Measurements from ENCODE around the gene SLC7A1.

Gene SLC7A1

GRCh38 chr13:29597706-29598105 lies 2.2 kb upstream of the SLC7A1 start:
- Histone ChIP-seq H3K27ac (ENCODE audit: low read depth, low read length) (no peak overlapping the region), H3K36me3 (ENCODE audit: insufficient read depth, low read length) (no peaks in the 10 kb centered on the region), H3K4me1 (ENCODE audit: insufficient read depth, low read length) (peaks cover 8% of the 10 kb centered on the region; the same call in 1 of the 2 replicates), H3K9ac (ENCODE audit: low read depth, low read length) (no peak overlapping the region), H3K27me3 (ENCODE audit: insufficient read depth, low read length) (peaks cover 15% of the 10 kb centered on the region), H3K4me3 (ENCODE audit: low read length) (no peak overlapping the region), H3K9me3 (ENCODE audit: insufficient read depth, low read depth, low read length) (no peaks in the 10 kb centered on the region)
- WGBS: 89% methylated on average over 1 of the region's 3 CpGs

- Histone ChIP-seq H3K27me3 (ENCODE audit: insufficient read depth, low read length) (peaks cover 15% of the 10 kb centered on the region), H3K36me3 (ENCODE audit: insufficient read depth, low read length) (no peaks in the 10 kb centered on the region), H3K4me3 (ENCODE audit: low read length) (no peak overlapping the region), H3K27ac (ENCODE audit: low read depth, low read length) (no peak overlapping the region), H3K9ac (ENCODE audit: low read depth, low read length) (no peak overlapping the region), H3K4me1 (ENCODE audit: insufficient read depth, low read length) (peaks cover 10% of the 10 kb centered on the region; the same call in 1 of the 2 replicates), H3K9me3 (ENCODE audit: insufficient read depth, low read depth, low read length) (no peaks in the 10 kb centered on the region)
- WGBS: 93% methylated on average over 10 of the region's 10 CpGs
Observed at GRCh38 chr13:29597246-29597645, 1.8 kb upstream of the SLC7A1 start.

GRCh38 chr13:29596064-29596418 lies 553 bp upstream of the SLC7A1 start:
- Histone ChIP-seq H3K9me3 (ENCODE audit: insufficient read depth, low read depth, low read length) (no peaks in the 10 kb centered on the region), H3K27ac (ENCODE audit: low read depth, low read length) (peak overlapping the region; percentile 1; the same call in 1 of the 2 replicates), H3K4me1 (ENCODE audit: insufficient read depth, low read length) (peaks cover 16% of the 10 kb centered on the region; the same call in 1 of the 2 replicates), H3K4me3 (ENCODE audit: low read length) (peak overlapping the region; percentile 87), H3K9ac (ENCODE audit: low read depth, low read length) (no peak overlapping the region), H3K27me3 (ENCODE audit: insufficient read depth, low read length) (peaks cover 15% of the 10 kb centered on the region), H3K36me3 (ENCODE audit: insufficient read depth, low read length) (0 out of 2 replicates have a peak, but pooled peaks cover 3% of the 10 kb centered on the region)
- 45% methylated on average over 9 of the region's 10 CpGs for WGBS

GRCh38 chr13:29594710-29595379 lies 643 bp downstream of the SLC7A1 start:
- peak overlapping the region; percentile 87 for H3K4me3 ChIP-seq (ENCODE audit: low read length)
- 0 out of 2 replicates have a peak, but pooled peaks cover 3% of the 10 kb centered on the region for H3K36me3 ChIP-seq (ENCODE audit: insufficient read depth, low read length)
- H3K4me1 ChIP-seq (ENCODE audit: insufficient read depth, low read length): peaks cover 22% of the 10 kb centered on the region; the same call in 1 of the 2 replicates
- no peaks in the 10 kb centered on the region for H3K9me3 ChIP-seq (ENCODE audit: insufficient read depth, low read depth, low read length)
- WGBS: under 1% methylated on average over 75 of the region's 75 CpGs
- H3K9ac ChIP-seq (ENCODE audit: low read depth, low read length): peak overlapping the region; percentile 97
- H3K27ac ChIP-seq (ENCODE audit: low read depth, low read length): peak overlapping the region; percentile 86
- H3K27me3 ChIP-seq (ENCODE audit: insufficient read depth, low read length): peaks cover 15% of the 10 kb centered on the region

GRCh38 chr13:29594303-29594709 lies 1.2 kb downstream of the SLC7A1 start:
- Histone ChIP-seq H3K36me3 (ENCODE audit: insufficient read depth, low read length) (0 out of 2 replicates have a peak, but pooled peaks cover 3% of the 10 kb centered on the region), H3K4me1 (ENCODE audit: insufficient read depth, low read length) (peaks cover 27% of the 10 kb centered on the region; the same call in 1 of the 2 replicates), H3K9ac (ENCODE audit: low read depth, low read length) (peak overlapping the region; percentile 97), H3K27me3 (ENCODE audit: insufficient read depth, low read length) (peaks cover 15% of the 10 kb centered on the region), H3K27ac (ENCODE audit: low read depth, low read length) (peak overlapping the region; percentile 86; the same call in 1 of the 2 replicates), H3K4me3 (ENCODE audit: low read length) (peak overlapping the region; percentile 87), H3K9me3 (ENCODE audit: insufficient read depth, low read depth, low read length) (no peaks in the 10 kb centered on the region)
- WGBS: 2% methylated on average over 7 of the region's 9 CpGs

- no peak overlapping the region for H3K27ac ChIP-seq (ENCODE audit: low read depth, low read length)
- no peaks in the 10 kb centered on the region for H3K9me3 ChIP-seq (ENCODE audit: insufficient read depth, low read depth, low read length)
- WGBS: 77% methylated on average over 7 of the region's 8 CpGs
Observed at GRCh38 chr13:29593605-29594297, 1.7 kb downstream of the SLC7A1 start.

GRCh38 chr13:29591310-29591709 lies 4.2 kb downstream of the SLC7A1 start:
- Histone ChIP-seq H3K9ac (ENCODE audit: low read depth, low read length) (no peak overlapping the region), H3K36me3 (ENCODE audit: insufficient read depth, low read length) (peaks cover 6% of the 10 kb centered on the region; the same call in 1 of the 2 replicates)

More at GRCh38 chr13:29593605-29594297, 1.7 kb downstream of the SLC7A1 start:
- Histone ChIP-seq H3K4me1 (ENCODE audit: insufficient read depth, low read length) (peaks cover 28% of the 10 kb centered on the region; the same call in 1 of the 2 replicates), H3K36me3 (ENCODE audit: insufficient read depth, low read length) (0 out of 2 replicates have a peak, but pooled peaks cover 3% of the 10 kb centered on the region), H3K4me3 (ENCODE audit: low read length) (peak overlapping the region; percentile 87), H3K27me3 (ENCODE audit: insufficient read depth, low read length) (peaks cover 15% of the 10 kb centered on the region), H3K9ac (ENCODE audit: low read depth, low read length) (peak overlapping the region; percentile 97)

GRCh38 chr13:29589967-29590366 lies 5.5 kb downstream of the SLC7A1 start:
- no peaks in the 10 kb centered on the region for H3K9me3 ChIP-seq (ENCODE audit: insufficient read depth, low read depth, low read length)
- H3K9ac ChIP-seq (ENCODE audit: low read depth, low read length): no peak overlapping the region
- peaks cover 49% of the 10 kb centered on the region; the same call in 1 of the 2 replicates for H3K4me1 ChIP-seq (ENCODE audit: insufficient read depth, low read length)
- H3K27ac ChIP-seq (ENCODE audit: low read depth, low read length): no peak overlapping the region
- 84% methylated on average over 7 of the region's 7 CpGs for WGBS
- H3K36me3 ChIP-seq (ENCODE audit: insufficient read depth, low read length): peaks cover 6% of the 10 kb centered on the region; the same call in 1 of the 2 replicates
- H3K27me3 ChIP-seq (ENCODE audit: insufficient read depth, low read length): no peaks in the 10 kb centered on the region
- H3K4me3 ChIP-seq (ENCODE audit: low read length): no peak overlapping the region

More at GRCh38 chr13:29591310-29591709, 4.2 kb downstream of the SLC7A1 start:
- Histone ChIP-seq H3K9me3 (ENCODE audit: insufficient read depth, low read depth, low read length) (no peaks in the 10 kb centered on the region), H3K27me3 (ENCODE audit: insufficient read depth, low read length) (peaks cover 2% of the 10 kb centered on the region), H3K4me1 (ENCODE audit: insufficient read depth, low read length) (peaks cover 41% of the 10 kb centered on the region; the same call in 1 of the 2 replicates), H3K27ac (ENCODE audit: low read depth, low read length) (no peak overlapping the region), H3K4me3 (ENCODE audit: low read length) (no peak overlapping the region)
- 91% methylated on average over 5 of the region's 5 CpGs for WGBS

- Histone ChIP-seq H3K4me3 (ENCODE audit: low read length) (no peak overlapping the region), H3K4me1 (ENCODE audit: insufficient read depth, low read length) (peaks cover 50% of the 10 kb centered on the region; the same call in 1 of the 2 replicates), H3K27me3 (ENCODE audit: insufficient read depth, low read length) (no peaks in the 10 kb centered on the region), H3K9me3 (ENCODE audit: insufficient read depth, low read depth, low read length) (no peaks in the 10 kb centered on the region), H3K9ac (ENCODE audit: low read depth, low read length) (no peak overlapping the region), H3K27ac (ENCODE audit: low read depth, low read length) (no peak overlapping the region), H3K36me3 (ENCODE audit: insufficient read depth, low read length) (peaks cover 6% of the 10 kb centered on the region; the same call in 1 of the 2 replicates)
- WGBS: 79% methylated on average over 5 of the region's 6 CpGs
Observed at GRCh38 chr13:29589234-29589633, 6.3 kb downstream of the SLC7A1 start.

- WGBS: 73% methylated on average over 6 of the region's 7 CpGs
- Histone ChIP-seq H3K4me1 (ENCODE audit: insufficient read depth, low read length) (peaks cover 55% of the 10 kb centered on the region), H3K27ac (ENCODE audit: low read depth, low read length) (no peak overlapping the region), H3K9me3 (ENCODE audit: insufficient read depth, low read depth, low read length) (no peaks in the 10 kb centered on the region), H3K27me3 (ENCODE audit: insufficient read depth, low read length) (no peaks in the 10 kb centered on the region), H3K36me3 (ENCODE audit: insufficient read depth, low read length) (peaks cover 6% of the 10 kb centered on the region; the same call in 1 of the 2 replicates), H3K4me3 (ENCODE audit: low read length) (no peak overlapping the region), H3K9ac (ENCODE audit: low read depth, low read length) (no peak overlapping the region)
Observed at GRCh38 chr13:29587645-29588044, 7.8 kb downstream of the SLC7A1 start.

All from HUES64 (cell line).